Cardiac muscle cell (in vitro differentiated cells and primary cell): ENCODE measurements around the gene ZNF431. TPM values are rescaled to one million over a fixed set of nuclear protein-coding genes. Genes with fewer than 3 reads are reported as not detected.

ENCODE experiments used
- DNase-seq, 2 donors: peaks; one replicate each; pipeline versions ENCODE4 v3.0.0 to v3.0.0-alpha.2; 2010 to 2017; ENCODE audit warnings: low read depth in 1 of 2, low spot score in 1 of 2
- H3K27ac ChIP-seq: fragments of 200-600 bp; sonication (generic); 2 replicates; pipeline ENCODE4 v1.5.1; 2016
- H3K27me3 ChIP-seq: fragments of 200-600 bp; sonication (generic); 2 replicates; pipeline ENCODE4 v1.6.0; 2016; ENCODE audit warnings: control low read depth
- H3K36me3 ChIP-seq: fragments of 200-600 bp; sonication (generic); 2 replicates; pipeline ENCODE4 v1.5.1; 2016; ENCODE audit warnings: control low read depth
- H3K4me1 ChIP-seq: fragments of 200-600 bp; sonication (generic); 2 replicates; pipeline ENCODE4 v1.8.1; 2017; ENCODE audit warnings: low read depth, mild to moderate bottlenecking, mixed run types
- H3K4me3 ChIP-seq: fragments of 200-600 bp; sonication (generic); 2 replicates; pipeline ENCODE4 v1.5.1; 2016; ENCODE audit warnings: mild to moderate bottlenecking
- H3K9me3 ChIP-seq: fragments of 200-600 bp; sonication (generic); 2 replicates; pipeline ENCODE4 v1.5.1; 2017; ENCODE audit warnings: low read depth, mild to moderate bottlenecking, control low read depth
- polyA plus RNA-seq: library from polyadenylated mRNA; unstranded; fragments of >200 nt; fragmentation: Nextera tagmentation; extraction: Ambion mirVana; gene quantifications from 2 replicates; pipeline ENCODE4 v1.2.1, GENCODE V29; 2016
- total RNA-seq: library from RNA; depleted of rRNA; stranded (reverse); fragments of >200 nt; gene quantifications from 2 replicates; pipeline ENCODE4 v1.2.3, GENCODE V29; 2016
- TF ChIP-seq, protein P1 (sequence below): IDR thresholded peaks from 2 replicates; pipeline ENCODE4 v1.5.1; 2012; ENCODE audit warnings: low read depth, mild to moderate bottlenecking, low read length

The ZNF431 gene
- 15.3 and 26.7 TPM in 2 replicates for total RNA-seq
- 15.2 and 16.1 TPM in 2 replicates for polyA plus RNA-seq

DNA sequence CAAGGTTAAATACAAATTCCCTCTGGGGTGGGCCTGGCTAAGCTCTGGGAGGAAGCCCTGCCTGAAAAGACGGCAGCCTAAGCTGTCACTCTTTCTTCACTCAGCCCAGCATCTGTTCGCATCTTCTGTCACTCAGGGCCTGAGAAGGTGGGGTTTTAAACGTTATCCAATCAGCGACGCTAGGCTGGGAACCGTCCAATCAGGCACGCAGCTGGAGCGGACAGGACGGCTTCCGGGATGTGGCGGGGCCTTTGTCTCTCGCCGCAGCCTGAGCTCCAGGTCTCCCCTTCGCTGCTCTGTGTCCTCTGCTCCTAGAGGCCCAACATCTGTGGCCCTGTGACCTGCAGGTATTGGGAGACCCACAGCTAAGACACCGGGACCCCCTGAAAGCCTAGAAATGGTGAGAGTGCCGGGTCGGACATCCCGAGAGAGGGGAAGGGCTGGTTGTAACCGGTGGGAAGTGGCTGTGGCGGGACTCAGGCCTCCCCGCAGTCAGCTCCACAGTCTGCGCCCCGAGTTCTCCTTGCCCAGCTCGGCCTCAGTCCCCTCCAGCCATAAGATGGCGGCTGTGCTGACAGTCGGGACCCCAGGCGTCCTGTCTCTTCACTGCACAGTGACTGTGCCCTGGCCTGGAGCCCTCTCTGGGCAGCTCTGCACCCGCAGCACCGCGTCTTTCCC lies at the start of gene ZNF431:
TSS of gene ZNF431 (plus strand) at position 254 of the 678 bp plus-strand sequence. CDS start at position 398, 144 bp downstream.
- H3K27ac ChIP-seq = peak within 1 kb of the TSS; percentile 89
- DNase-seq = peak; percentile 93 to 94
- H3K4me1 ChIP-seq = peaks cover 8% of the 10 kb centered on the region
- H3K9me3 ChIP-seq = no peaks in the 10 kb centered on the region
- H3K27me3 ChIP-seq = no peaks in the 10 kb centered on the region
- peak within 1 kb of the TSS; percentile 59 for H3K4me3 ChIP-seq
- TF ChIP-seq, protein P1, sequence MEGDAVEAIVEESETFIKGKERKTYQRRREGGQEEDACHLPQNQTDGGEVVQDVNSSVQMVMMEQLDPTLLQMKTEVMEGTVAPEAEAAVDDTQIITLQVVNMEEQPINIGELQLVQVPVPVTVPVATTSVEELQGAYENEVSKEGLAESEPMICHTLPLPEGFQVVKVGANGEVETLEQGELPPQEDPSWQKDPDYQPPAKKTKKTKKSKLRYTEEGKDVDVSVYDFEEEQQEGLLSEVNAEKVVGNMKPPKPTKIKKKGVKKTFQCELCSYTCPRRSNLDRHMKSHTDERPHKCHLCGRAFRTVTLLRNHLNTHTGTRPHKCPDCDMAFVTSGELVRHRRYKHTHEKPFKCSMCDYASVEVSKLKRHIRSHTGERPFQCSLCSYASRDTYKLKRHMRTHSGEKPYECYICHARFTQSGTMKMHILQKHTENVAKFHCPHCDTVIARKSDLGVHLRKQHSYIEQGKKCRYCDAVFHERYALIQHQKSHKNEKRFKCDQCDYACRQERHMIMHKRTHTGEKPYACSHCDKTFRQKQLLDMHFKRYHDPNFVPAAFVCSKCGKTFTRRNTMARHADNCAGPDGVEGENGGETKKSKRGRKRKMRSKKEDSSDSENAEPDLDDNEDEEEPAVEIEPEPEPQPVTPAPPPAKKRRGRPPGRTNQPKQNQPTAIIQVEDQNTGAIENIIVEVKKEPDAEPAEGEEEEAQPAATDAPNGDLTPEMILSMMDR = no peak
- H3K36me3 ChIP-seq = peaks cover 16% of the 10 kb centered on the region

DNA sequence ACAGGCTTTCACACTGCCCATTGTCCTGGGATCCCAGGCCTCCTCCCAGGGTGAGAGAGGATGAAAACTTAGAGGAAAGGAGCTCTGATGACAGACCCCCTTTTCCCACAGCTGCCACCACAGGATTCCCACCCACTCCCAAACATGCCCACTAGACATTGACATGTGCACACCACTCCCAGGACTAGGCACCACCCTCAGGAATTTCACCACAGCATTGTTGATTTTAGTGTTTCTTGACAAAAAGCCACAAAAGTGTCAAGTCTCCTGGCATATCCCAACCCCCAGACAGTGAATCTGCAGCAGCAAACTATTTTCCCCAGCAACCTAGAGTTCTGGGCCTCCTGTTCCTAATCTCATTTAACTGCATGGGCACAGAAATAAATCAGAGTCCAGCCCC lies 49.7 kb upstream of the ZNF431 start:
- peak overlapping the region; percentile 43 for H3K27ac ChIP-seq
- TF ChIP-seq, protein P1 = no peak
- H3K4me3 ChIP-seq = no peak overlapping the region
- peak in 1 of 2 donors; percentile 71 for DNase-seq
- no peaks in the 10 kb centered on the region for H3K9me3 ChIP-seq
- no peaks in the 10 kb centered on the region for H3K27me3 ChIP-seq
- H3K36me3 ChIP-seq = no peaks in the 10 kb centered on the region
- H3K4me1 ChIP-seq = peaks cover 4% of the 10 kb centered on the region

DNA sequence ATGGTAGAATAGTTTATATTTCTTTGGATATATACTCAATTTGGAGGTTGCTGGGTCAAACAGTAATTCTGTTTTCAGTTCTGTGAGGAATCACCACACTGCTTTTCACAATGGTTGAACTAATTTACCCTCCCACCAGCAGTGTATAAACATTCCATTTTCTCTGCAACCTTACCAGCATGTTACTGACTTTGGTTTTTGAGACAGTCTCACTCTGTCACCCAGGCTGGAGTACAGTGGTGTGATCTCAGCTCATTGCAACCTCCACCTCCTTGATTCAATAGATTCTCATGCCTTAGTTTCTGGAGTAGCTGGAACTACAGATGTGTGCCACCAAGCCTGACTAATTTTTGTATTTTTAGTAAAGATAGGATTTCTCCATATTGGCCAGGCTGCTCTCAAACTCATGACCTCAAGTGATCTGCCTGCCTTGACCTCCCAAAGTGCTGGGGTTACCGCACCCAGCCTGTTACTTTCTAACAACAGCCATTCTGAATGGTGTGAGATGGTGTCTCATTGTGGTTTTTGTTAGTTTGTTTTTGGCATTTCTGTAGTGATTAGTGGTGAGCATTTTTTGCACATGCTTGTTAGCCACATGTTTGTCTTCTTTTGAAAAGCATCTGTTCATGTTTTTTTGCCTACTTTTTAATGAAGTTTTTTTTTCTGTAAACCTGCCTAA lies 47.4 kb upstream of the ZNF431 start:
- TF ChIP-seq, protein P1 = no peak
- Histone ChIP-seq H3K27ac (no peak overlapping the region), H3K36me3 (no peaks in the 10 kb centered on the region), H3K4me1 (no peaks in the 10 kb centered on the region), H3K4me3 (no peak overlapping the region), H3K9me3 (no peaks in the 10 kb centered on the region), H3K27me3 (no peaks in the 10 kb centered on the region)
- no peak for DNase-seq

DNA sequence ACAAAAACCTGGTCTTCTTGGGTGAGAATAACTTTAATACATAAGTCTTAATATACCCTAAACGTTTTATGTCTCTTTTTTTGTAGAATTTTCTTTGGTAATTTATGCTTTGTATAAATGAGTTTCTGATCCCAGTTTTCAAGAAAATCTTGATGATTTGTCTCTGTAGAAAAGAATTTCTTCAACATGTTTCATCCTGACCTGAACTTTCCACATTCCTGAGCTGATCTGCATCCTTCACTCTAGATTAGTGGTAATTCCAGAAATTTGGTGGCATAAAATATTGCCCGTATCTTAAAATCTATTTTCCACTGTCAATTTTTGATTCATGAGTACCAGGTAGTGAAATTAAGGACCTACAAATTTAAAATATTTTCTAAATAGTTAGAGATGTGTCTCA lies 43.5 kb upstream of the ZNF431 start:
- Histone ChIP-seq H3K27me3 (no peaks in the 10 kb centered on the region), H3K36me3 (no peaks in the 10 kb centered on the region), H3K4me1 (peaks cover 3% of the 10 kb centered on the region), H3K9me3 (no peaks in the 10 kb centered on the region), H3K27ac (no peak overlapping the region), H3K4me3 (no peak overlapping the region)
- no peak for DNase-seq
- TF ChIP-seq, protein P1 = no peak

DNA sequence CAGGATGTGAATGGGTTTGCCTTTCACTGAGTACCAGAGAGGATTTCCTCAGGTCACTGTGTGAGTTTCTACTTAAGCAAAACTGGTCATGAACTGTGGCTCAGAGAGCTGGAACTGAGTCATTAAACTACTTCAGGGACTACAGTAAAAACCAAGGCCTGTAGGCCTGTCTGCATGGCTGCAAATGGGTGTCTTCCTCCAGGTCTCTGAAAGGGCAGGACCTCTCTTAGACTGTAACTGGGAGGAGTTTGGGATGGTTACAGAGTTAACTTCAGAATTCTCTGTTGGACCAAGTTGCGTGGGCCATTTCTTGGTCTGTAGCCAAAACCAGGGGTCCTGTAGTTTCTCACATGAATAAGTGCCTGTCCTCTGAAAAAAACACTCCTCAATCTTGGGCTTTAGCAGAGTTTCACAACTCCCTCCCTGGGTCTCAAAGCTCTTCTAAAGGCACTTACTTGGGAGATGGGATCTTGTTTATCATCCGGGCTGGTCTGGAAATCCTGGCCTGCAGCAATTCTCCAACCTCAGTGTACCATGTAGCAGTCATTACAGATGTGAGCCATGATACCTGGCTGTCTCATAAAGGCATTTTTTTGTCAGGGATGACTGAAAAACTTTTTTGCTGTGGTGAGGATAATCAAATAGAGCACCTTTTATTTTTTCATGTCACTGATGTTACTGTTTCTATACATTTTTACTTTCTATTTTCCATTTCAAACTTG lies 40.2 kb upstream of the ZNF431 start:
- H3K27ac ChIP-seq = peak overlapping the region; percentile 79
- H3K36me3 ChIP-seq = no peaks in the 10 kb centered on the region
- no peak overlapping the region for H3K4me3 ChIP-seq
- TF ChIP-seq, protein P1 = no peak
- peak; percentile 28 to 29 for DNase-seq
- H3K9me3 ChIP-seq = no peaks in the 10 kb centered on the region
- H3K27me3 ChIP-seq = no peaks in the 10 kb centered on the region
- peaks cover 3% of the 10 kb centered on the region for H3K4me1 ChIP-seq
